ENCODE measurements around the gene HYAL2. TPM values are rescaled to one million over a fixed set of nuclear protein-coding genes. Genes with fewer than 3 reads are reported as not detected.

The HYAL2 gene
- total and polyA plus RNA-seq, 10 of the 15 experiments (the other 5 are each of a cell fraction or from before 2014, with no cell fraction given) = 0.06 to 21.8 (median 12.7) TPM

GRCh38 chr3:50325113-50325480, 2.6 kb upstream of the HYAL2 start (continued):
- TF ChIP-seq PRDM15 (CRISPR knock-in tag; IDR thresholded peaks at IDR 0.05) (no peak), HCFC1 (IDR thresholded peaks at IDR 0.05; ENCODE audit: low read length) (no peak), STAT3 (IDR thresholded peaks at IDR 0.05; ENCODE audit: low read depth, low read length) (no peak), CBX5 (IDR thresholded peaks at IDR 0.05; ENCODE audit: low read depth) (no peak)

DNA sequence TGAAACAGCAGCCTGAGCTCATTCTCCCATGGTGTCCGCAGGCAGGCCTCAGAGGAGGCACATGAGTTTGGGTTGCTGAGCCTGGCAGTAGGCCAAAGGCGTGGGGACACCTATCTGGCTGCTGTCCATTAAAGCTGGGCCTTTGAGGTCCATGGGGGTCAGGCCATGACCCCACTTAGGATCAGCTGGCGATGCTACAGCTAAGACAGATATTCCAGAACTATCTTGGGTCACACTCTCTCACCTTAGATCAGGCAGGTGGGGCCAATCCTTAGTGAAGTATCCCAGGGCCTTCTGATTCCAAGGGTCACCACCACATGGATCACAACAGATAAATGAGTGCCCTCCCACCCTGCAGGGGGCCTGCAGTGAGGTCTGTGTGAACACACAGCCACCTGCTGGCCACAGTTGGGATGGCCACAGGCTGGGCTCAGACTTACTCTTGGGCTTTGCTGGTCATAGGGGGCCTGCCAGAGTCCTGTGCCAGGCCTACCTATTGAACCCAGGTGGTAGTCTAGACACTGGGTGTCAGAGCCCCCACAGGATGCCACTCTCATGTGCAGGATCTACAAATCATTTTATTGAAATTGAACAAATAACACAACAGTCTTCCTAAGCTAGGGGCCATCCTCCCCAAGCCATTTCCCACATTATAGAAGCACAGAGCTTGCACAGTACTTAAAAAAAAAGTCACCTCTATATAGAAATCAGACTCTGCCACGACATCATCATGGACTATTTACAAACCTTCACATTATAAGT, 2.0 kb upstream of the HYAL2 start:
- ATAC-seq (peak; percentile 51), DNase-seq (ENCODE audit: low read depth, low spot score) (no peak), FAIRE-seq (no peak)
- H3K4me1 ChIP-seq (ENCODE audit: control insufficient read depth, insufficient read depth, low read length) = peaks cover 17% of the 10 kb centered on the region
- no peaks in the 10 kb centered on the region for H3K27me3 ChIP-seq (replicated peaks in 1 of 2; ENCODE audit: control insufficient read depth in 2 of 2, insufficient read depth in 2 of 2, low read length in 1 of 2)
- H3K4me2 ChIP-seq (ENCODE audit: control insufficient read depth, insufficient read depth) = no peak overlapping the region
- H3K79me2 ChIP-seq (ENCODE audit: control insufficient read depth, insufficient read depth, low read length) = peaks cover 19% of the 10 kb centered on the region
- no peak overlapping the region for H3K9ac ChIP-seq (ENCODE audit: control insufficient read depth, insufficient read depth, low read length)
- ChIA-PET RAD21 (ENCODE audit: unreplicated experiment) (interaction anchor here (0.7 to 2.3 kb wide), 5 partner anchors 13 to 46 kb away, joined by 3 to 6 read pairs (median 3); partner anchors contain the start of genes IFRD2 and LSMEM2), CTCF (interaction anchor here (0.5 to 5.1 kb wide), 17 partner anchors 9 to 218 kb away, joined by 3 to 72 read pairs (median 5); partner anchors contain the start of genes HYAL1, HYAL3, IFRD2 and LSMEM2), POLR2A (interaction anchor here (1.0 kb wide), 1 partner anchor 12 kb away, joined by 3 read pairs; no protein-coding TSS in a partner anchor), SMC1A (ENCODE audit: uncharacterized antibody, unreplicated experiment) (interaction anchor here (1.0 kb wide), 1 partner anchor 25 kb away, joined by 3 read pairs; the partner anchor contains the start of genes HYAL3 and NAA80)
- no peak overlapping the region for H3K27ac ChIP-seq (ENCODE audit: control insufficient read depth, insufficient read depth)
- H4K20me1 ChIP-seq (ENCODE audit: control insufficient read depth, insufficient read depth) = no peaks in the 10 kb centered on the region
- in situ Hi-C loops (cut with MboI) = no loop called here
- intact Hi-C loops (cut with micrococcal nuclease; ENCODE audit: unreplicated experiment) = loop anchor here (1.0 kb wide), 2 partner anchors 50 to 97 kb away; no protein-coding TSS in a partner anchor
- BruUV-seq (replicated peaks) = no TSS peak
- H3K4me3 ChIP-seq = no peak overlapping the region
- WGBS (ENCODE audit: insufficient coverage, insufficient replicate concordance, low lambda C conversion rate, missing lambda C conversion rate) = 50% methylated on average over 4 of the region's 4 CpGs
- H3K36me3 ChIP-seq (ENCODE audit: control insufficient read depth in 2 of 2, insufficient read depth in 2 of 2, low read length in 1 of 2) = peaks cover 2 to 7% of the 10 kb centered on the region in 2 experiments; a peak in 3 of 4 replicates
- H2AFZ ChIP-seq (ENCODE audit: control insufficient read depth, low read depth, low read length) = no peak overlapping the region
- no peaks in the 10 kb centered on the region for H3K9me3 ChIP-seq (replicated peaks; ENCODE audit: control insufficient read depth, insufficient read depth, low read length)
- TF ChIP-seq CUX1 (IDR thresholded peaks at IDR 0.05; ENCODE audit: insufficient replicate concordance, low read depth, low read length) (no peak), EZH2 (IDR thresholded peaks at IDR 0.05; ENCODE audit: borderline replicate concordance, control insufficient read depth, low read depth, low read length) (no peak)
